NOMO-1 treated with DMSO at 0.1 percent for 48 hours (cell line): ENCODE data around the gene MEST.
"Not testable (repeated sequence)": the region's sequence is repeated elsewhere in the genome, so short reads cannot be mapped to it uniquely, and the experiment has no call there.

Source experiments
- DNase-seq: peaks from one replicate; lab custom pipeline; 2025; ENCODE audit not compliant: unreplicated experiment; lab: John Stamatoyannopoulos, UW

The MEST gene, protein sequence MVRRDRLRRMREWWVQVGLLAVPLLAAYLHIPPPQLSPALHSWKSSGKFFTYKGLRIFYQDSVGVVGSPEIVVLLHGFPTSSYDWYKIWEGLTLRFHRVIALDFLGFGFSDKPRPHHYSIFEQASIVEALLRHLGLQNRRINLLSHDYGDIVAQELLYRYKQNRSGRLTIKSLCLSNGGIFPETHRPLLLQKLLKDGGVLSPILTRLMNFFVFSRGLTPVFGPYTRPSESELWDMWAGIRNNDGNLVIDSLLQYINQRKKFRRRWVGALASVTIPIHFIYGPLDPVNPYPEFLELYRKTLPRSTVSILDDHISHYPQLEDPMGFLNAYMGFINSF

DNA sequence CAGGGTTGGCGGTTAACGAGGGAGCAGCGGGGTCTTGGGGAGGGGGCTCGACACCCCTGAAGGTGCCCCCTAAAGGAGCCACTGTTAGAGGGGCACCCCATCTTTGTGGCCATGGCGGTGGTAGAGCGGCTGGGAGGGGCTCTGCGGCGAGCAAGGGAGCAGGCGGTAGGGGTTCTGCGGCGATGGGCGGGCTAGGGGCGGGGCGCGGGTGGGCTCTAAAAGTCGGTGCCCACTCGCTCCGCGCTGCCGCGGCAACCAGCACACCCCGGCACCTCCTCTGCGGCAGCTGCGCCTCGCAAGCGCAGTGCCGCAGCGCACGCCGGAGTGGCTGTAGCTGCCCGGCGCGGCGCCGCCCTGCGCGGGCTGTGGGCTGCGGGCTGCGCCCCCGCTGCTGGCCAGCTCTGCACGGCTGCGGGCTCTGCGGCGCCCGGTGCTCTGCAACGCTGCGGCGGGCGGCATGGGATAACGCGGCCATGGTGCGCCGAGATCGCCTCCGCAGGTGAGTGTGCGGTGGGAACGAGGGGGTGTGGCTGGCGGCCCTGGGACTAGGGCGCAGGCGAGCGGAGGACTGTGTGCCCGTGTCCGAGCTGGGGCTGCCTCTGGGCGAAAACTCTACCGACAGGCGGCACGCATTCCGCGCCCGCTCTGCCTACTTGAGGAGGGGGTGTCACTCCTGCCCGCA is at the start of gene MEST:
TSS of gene MEST (plus strand) at position 245 of the 682 bp plus-strand sequence. CDS start at position 474, 229 bp downstream.
- DNase-seq: no peak

DNA sequence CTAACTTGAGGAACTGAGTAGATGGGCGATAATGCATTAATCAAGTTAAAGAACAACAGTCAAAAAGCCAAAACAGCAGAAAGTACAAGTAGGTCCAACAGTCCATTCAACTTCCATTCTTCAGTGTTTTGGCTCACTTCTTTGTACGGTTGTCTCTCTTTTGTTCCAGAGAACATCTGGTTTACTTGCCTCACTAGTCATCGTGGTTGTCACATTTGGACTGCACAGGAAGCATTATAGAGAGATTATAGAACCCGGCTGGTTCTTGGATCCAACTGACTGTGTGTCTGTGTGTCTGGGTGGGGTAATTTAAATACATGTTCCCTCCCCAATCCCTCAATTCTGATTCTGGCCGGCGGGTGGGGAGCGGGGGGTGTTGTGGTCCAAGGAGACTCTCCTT is 49.3 kb upstream of the MEST start:
- no peak for DNase-seq

DNA sequence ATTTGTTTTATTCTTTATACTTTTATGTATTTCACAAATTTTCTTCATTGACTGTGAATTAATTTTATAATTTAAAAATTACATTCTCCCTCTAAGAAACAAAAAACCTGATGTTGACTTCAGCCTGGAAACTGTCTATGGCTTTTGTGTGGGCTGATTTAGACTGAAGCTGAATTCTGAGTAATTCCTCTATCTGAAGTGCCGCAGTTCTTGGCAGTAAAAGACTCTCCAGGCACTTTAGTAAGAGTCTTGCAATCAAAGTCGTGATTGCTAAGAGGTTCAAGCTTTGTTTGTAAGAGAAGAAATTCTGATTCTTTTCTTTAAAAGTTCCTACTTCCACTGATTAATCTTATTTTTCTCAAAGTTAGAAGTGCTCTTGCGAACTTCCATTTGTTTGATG is 47.7 kb upstream of the MEST start:
- DNase-seq: no peak

DNA sequence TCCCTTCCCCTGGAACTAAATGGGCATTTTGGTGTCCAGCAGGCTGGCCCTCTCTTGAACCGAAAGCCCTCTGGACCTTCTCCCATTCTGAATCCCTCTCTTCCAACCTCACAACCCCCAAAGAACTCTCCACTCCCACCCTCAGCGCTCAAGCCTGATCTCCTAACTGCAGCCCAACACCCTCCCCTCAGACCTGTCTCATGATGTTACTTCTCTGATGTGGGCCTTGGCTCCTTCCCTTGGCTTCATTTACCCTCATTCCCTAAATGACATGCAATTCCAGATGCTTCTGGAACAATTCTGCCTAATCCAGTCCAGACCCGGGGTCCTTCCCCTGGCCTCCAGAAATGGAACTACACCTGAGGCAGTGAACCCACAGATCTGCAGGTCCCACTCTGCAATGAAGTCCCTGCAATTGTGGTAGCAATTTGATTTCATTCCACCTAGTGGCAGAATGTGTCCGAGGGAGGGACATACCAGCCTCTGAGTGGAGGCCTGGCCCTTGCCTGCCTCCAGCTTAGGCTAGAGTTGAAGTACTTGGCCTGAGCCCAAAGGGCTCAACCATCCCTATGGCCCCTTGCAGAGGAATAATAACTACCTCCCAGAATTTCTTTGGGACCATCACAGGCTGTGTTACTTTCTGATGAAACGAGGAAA is 47.0 kb upstream of the MEST start:
- no peak for DNase-seq

DNA sequence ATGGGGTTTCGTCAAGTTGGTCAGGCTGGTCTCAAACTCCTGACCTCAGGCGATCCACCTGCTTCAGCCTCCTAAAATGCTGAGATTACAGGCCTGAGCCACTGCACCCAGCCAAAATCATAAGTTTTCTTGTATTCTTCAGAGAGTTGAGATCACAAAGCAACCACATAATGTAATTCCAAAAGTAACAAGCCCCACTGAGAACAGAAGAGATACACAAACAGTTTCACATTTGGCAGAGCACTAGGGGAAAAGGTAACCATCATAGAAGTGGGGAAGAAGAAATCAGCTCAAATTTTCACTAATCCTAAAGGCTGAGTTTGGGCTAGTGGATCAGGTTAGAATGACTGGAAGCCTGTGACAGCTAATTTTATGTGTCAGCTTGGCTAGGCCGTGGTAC is 45.6 kb upstream of the MEST start:
- no peak for DNase-seq

DNA sequence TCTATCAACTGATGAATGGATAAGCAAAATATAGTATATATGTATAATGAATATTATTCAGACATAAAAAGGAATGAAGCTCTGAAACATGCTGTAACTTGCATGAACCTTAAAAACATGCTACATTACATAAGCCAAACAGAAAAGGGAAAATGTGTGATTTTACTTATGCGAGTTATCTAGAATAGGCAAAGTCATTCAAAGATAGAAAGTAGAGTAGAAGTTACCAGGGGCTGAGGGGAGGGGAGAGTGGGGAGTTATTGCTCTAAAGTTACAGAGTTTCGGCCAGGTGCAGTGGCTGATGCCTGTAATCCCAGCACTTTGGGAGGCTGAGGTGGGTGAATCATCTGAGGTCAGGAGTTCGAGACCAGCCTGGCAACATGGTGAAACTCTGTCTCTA is 40.5 kb upstream of the MEST start:
- DNase-seq: not testable (repeated sequence)

DNA sequence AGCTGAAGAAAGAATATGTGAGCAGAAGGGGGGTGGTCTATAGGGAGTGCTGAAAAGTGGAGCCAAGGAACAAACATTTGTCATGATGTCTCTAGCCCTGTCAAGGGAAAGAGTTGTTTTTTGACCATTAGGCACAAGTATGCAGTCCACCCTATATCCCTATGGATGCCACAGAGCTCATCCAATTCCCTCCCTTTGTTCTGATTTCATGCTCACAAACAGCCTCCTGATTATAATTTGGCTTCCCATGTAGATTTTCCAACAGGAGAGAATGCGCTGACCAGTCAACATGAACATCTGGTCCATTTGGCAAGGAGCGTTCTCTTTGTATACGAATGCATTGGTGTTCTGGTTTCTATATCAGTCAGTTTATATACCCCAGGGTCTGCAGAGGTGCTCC is 38.9 kb upstream of the MEST start:
- no peak for DNase-seq

DNA sequence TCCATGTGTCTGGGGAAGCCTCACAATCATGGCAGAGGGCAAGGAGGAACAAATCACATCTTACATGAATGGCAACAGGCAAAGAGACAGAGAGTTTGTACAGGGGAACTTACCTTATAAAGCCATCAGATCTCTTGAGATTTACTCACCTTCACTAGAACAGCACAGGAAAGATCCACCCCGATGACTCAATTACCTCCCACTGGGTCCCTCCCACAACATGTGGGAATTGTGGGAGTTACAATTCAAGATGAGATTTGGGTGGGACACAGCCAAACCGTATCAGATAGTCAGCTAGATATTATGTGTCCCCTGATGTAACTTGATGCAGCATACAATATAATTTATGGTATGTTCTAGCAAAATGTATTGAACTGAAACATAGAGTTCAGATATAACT is 36.9 kb upstream of the MEST start:
- DNase-seq: no peak

DNA sequence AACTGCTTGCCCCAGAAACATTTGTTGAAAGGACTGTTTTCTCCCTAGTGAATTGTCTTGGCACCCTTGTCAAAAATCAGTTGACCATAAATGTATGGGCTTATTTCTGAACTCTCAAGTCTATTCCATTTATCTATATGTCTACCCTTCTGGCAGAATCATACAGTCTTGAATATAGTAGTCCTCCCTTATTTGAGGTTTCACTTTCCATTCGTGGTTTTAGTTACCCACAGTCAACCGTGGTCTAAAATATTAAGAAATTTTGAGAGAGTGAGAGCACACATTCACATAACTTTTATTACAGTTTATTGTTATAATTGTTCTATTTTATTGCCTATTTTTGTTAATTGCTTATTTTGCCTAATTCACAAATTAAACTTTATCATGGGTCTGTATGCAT is 33.6 kb upstream of the MEST start:
- peak; percentile 43 for DNase-seq

DNA sequence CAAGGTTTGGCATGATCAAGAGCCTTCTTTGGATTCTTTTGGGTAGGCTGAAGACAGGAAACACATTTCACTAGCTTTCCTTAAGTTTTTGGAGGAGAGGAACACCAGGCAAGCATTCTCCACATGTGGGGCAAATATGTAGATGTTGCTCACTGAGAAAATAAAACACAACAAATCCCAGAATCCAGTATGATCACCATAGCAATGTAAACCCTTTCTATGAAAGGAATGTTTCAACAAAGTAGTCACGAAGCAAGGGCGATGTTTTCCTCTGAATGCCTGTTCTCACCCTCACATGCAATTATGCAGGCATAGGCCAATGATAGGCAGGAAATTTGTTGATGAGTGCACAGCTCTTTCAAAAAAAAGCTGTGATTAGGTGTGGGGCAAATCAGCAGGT is 30.6 kb upstream of the MEST start:
- no peak for DNase-seq

DNA sequence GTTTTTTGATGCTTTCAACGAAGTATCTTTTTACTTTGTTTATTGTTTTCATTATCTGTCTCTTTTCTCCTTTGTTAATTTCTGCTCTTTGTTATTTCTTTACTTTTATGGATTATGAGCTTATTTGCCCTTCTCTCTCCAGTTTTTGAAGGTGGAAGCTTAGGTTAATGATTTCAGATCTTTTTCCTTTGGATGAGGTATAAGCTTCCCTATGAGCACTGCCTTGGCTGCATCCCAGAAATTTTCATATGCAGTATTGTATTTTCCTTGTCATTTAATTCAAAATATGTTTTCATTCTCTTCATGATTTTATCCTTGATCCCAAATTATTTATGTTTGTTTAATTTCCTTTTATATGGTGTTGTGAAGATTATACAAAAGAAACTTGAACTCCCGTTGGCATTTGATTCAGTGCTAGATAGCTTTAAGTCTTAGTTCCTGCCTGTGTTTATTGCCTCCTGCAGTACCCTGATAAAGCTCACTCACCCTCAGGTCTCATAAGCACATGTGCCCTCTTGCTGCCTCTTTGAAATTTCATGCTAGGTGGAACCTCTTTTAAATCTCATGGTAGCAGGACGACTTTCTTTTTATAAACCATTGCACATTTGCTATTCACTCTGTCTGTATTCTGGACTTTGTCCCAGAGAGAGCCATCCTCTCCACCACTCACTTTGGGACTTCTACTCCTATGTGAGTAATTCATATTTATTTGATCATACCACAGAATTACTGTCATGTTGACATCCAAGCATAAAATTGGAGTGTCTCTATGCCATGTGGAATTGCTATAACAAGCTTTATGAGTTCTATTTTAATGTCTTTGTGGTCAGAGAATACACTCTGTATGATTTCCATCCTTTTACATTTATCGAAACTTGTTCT is 28.1 kb upstream of the MEST start:
- no peak for DNase-seq

DNA sequence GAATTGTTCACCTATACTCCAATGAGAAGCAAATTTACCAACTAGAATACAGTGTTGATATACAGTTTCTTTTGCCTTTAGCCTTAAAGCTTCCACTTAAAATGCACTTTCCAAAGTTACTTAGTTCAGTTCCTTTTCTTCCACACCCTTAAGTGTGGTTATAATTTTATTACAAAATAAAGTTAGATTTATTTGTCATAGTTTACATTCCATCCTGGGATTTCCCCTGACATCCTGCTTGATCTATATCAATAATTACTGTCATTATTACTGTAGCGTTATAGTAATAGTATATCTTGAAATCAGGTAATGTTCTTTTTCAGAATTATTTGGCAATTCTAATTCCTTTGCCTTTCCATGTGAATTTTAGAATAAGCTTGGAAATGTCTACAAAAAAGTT is 23.3 kb upstream of the MEST start:
- DNase-seq: no peak

DNA sequence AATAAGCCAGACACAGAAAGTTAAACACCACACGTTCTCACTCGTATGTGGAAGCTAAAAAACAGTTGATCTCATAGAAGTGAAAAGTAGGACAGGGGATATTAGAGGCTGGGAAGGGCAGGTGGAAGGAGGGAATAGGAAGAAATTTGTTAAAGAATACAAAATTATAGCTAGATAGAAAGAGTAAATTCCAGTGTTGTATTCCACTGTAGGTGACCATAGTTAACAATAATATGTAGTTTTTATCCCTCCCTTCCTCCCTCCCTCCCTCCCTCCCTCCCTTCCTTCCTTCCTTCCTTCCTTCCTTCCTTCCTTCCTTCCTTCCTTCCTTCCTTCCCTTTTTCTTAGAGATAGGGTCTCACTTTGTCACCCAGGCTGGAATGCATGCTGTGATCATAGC is 19.9 kb upstream of the MEST start:
- DNase-seq: no peak

DNA sequence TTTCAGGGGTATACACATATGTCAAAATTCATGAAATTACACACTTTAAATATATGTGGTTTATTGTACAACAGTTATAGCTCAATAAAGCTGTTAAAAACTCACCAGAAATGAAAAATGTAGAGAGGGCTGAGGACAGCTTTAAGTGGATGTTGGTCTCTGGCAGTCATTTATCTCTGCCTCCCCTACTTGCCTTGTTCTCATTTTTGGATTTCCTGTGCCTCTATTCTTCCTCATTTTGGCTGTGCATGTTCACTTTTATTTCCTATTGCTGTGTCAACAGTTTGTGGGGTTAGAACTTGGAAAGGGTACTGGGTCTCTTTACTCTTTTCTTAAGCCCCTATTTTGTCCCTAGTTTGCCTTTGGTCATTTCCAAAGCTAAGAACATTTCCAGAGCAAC is 18.6 kb upstream of the MEST start:
- peak; percentile 53 for DNase-seq

DNA sequence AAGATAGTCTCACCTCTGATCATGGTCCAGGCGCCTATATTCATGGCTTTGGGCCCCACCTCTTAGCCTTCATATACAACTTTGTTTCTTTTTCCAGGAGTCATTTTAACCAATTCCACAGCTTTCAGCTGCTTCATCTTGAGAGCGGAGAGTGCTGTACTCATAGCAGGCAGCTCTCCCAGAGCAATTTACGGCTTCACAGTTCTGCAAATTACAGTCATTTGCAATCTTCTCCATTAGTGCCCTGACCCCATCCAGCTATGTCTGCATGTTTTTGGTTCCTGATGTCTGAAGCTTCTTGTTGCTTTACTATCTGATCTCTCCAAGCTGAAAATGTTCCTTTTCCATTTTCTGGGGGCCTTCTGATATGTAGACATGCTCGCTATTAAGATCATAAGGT is 18.0 kb upstream of the MEST start:
- peak; percentile 1 for DNase-seq

DNA sequence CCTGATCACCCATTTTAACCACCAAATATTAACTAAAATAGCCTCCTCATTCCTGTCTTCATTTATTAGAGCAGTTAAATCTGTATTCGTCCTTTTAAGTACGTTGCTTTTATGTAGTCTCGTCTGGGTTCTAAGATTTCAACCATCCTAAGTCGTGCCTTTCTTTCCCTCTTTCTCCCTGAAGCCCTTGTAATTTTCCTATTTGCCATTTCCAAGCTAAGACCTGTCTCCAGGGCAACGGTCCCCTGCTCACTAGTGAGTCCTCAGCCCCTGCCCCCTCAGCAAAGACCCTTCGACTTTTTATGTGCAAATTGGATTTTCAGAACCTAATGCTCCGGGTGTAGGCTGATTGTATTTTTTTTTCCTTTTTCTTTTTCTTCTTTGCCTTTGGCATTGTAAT is 16.1 kb upstream of the MEST start:
- no peak for DNase-seq

DNA sequence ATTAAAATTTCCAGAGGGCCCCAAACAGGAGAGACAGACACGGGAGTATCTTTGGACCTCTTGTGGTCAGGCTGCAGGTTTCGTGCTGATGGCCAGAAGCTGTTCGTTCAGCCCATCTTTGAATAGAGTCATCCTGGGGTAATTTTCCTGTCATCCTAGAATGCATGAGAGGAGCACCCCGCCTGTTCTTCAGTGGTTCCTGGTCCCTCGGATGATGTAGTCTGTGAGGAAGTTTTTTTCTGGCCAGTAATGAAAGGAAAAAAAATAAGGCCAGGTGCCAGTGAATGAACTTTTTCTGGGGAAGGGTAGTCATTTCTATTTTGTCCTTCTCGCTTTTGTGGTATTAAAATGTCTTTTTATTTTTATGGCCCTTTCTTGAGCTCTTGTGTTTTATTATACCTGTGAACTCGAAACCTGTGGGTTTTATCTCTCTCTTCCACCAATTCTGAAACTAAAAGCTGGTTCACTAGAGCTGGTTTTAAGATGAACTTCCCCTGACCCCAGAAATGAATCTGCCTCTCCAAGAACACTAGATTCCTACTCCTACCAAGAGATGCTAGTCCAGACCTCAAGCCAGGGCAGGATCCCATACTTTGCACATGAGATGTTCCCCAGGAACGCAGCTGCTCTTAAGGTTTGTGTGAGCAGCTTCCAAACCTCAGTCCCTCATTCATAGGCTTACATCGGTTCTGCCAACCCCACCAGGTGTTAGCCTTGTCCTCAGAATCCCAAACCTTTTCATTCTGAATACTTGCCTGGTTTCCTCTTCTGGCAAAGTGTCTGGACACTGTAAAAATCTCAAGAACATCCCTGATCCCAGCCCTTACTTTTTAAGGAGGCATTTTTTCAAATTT is 15.4 kb upstream of the MEST start:
- DNase-seq: no peak

DNA sequence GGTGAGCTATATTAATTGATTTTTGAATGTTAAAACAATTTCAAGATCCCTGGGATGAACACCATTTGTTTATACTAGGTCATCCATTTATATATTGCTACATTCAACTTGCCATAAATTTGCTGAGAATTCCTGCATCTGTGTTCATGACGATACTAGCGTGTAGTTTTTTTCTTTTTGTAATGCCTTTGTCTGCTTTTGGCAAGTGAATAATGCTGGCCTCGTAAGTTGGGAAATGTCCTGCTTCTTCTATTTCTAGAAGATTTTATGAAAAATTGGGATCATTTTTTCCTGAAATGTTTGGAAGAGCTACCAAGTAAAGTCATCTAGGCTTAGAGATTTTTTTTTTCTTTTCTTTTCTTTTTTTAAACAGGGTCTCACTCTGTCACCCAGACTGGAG is 12.9 kb upstream of the MEST start:
- DNase-seq: no peak

DNA sequence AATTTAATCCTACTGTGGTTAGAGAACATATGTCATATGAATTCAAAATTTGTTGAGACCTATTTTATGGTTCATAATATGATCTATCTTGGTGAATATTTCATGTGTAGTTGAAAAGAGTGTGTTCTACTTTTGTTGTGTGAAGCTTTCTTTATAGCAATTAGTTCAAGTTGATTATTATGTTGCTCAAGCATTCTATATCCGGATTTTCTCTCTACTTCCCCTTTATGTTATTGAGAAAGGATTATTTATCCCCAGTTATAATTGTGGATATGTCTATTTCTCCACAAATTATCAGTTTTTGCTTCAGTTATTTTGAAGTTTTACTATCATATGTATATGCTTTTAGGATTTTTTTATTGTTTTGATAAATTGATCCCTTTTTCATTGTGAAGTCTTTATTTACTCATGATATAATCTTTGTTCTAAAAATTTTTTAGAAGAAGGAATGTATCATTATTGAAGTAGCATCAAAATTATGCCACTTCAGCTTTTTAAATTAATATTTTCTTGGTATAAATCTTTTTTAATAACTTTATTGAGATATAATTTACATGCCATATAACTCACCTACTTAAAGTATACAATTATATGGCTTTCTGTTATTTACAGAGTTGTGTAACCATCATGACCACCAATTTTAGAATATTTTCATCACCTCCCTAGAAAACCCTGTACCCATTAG is 12.0 kb upstream of the MEST start:
- DNase-seq: peak; percentile 56

DNA sequence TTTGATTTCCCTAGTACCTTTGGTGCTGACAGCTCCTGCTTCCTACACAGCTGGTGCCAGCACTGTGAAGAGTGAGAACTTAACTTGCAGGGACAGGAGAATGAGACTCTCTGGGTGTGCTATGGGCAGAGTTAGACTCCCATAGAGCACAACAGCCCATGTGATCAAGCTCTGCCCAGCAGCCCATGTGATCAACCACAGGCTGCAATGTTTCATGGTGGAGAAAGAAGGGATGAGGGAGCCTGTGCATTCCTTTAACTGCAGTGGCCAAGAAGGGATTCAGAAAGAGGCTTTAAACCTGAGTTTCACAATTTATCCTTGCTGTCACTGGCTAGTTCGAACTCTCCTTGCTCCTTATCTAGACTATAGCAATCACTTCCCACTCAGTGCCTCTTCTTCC is 10.0 kb upstream of the MEST start:
- DNase-seq: no peak
